ENCODE data around the gene GPRIN1. TPM values are rescaled to one million over a fixed set of nuclear protein-coding genes. Genes with fewer than 3 reads are reported as not detected.

GPRIN1 gene
- total and polyA plus RNA-seq, 2 donors (not counting 1 experiment from before 2014, with no cell fraction given) = 0.72 to 2.1 TPM

- intact Hi-C loops (cut with micrococcal nuclease) = no loop called here
- Histone ChIP-seq H3K4me1 (ENCODE audit: control insufficient read depth in 2 of 2, insufficient read depth in 2 of 2, low read length in 2 of 2) (peaks cover 37 to 66% of the 10 kb centered on the region in 2 donors), H4K20me1 (ENCODE audit: control insufficient read depth, insufficient read depth, low read length, poor library complexity, severe bottlenecking) (no peaks in the 10 kb centered on the region), H3K9me3 (ENCODE audit: control extremely low read depth in 1 of 3, control insufficient read depth in 2 of 3, insufficient read depth in 1 of 3, low read length in 2 of 3) (no peaks in the 10 kb centered on the region), H3K9ac (ENCODE audit: low read length) (no peak overlapping the region), H3K27ac (ENCODE audit: low read length in 2 of 2) (no peak overlapping the region), H3K36me3 (replicated peaks in 1 of 2; ENCODE audit: control extremely low read depth in 1 of 2, control insufficient read depth in 1 of 2, extremely low read depth in 1 of 2, insufficient read depth in 2 of 2, low read length in 1 of 2) (peaks cover 0 to 10% of the 10 kb centered on the region in 2 experiments), H3K4me3 (ENCODE audit: control extremely low read depth in 1 of 5, extremely low read depth in 1 of 5, insufficient read depth in 1 of 5, low read depth in 2 of 5, low read length in 4 of 5) (no peak overlapping the region), H3K4me2 (replicated peaks; ENCODE audit: low read depth, low read length, poor library complexity, severe bottlenecking) (no peak overlapping the region), H3K79me2 (ENCODE audit: control insufficient read depth, insufficient read depth, low read length) (peaks cover 14% of the 10 kb centered on the region), H3K27me3 (replicated peaks in 1 of 4; ENCODE audit: control extremely low read depth in 1 of 4, control insufficient read depth in 3 of 4, insufficient read depth in 4 of 4, low read length in 3 of 4) (no peaks in the 10 kb centered on the region), H2AFZ (ENCODE audit: insufficient read depth, low read depth, low read length, poor library complexity, severe bottlenecking) (no peak overlapping the region)
- no peak for DNase-seq
- TF ChIP-seq EZH2 (IDR thresholded peaks at IDR 0.05; ENCODE audit: borderline replicate concordance, insufficient read depth, low read depth, low read length, poor library complexity, severe bottlenecking) = no peak
- TF ChIP-seq CTCF (IDR thresholded peaks at IDR 0.05) = no peak
- H3K27ac Mint-ChIP-seq = no peak overlapping the region
- no peak overlapping the region for H3K4me3 Mint-ChIP-seq
- POLR2A ChIA-PET = no interaction called here
- peaks cover 62% of the 10 kb centered on the region for H3K4me1 Mint-ChIP-seq
- H3K9me3 Mint-ChIP-seq (ENCODE audit: insufficient read depth) = no peaks in the 10 kb centered on the region
- CTCF ChIA-PET = interaction anchor here (6.8 kb wide), 1 partner anchor 8 kb away, joined by 76 read pairs; no protein-coding TSS in a partner anchor
- ATAC-seq (ENCODE audit: low read depth) = no peak
- WGBS (ENCODE audit: insufficient coverage) = 81% methylated on average over 14 of the region's 17 CpGs
- H3K27me3 Mint-ChIP-seq = no peaks in the 10 kb centered on the region
These were observed 41.6 kb upstream of the GPRIN1 start for GRCh38 chr5:176651472-176651980.

GRCh38 chr5:176650354-176650884 lies 40.5 kb upstream of the GPRIN1 start:
- no peaks in the 10 kb centered on the region for H3K27me3 Mint-ChIP-seq
- DNase-seq (no peak), ATAC-seq (ENCODE audit: low read depth) (no peak)
- H3K9ac ChIP-seq (ENCODE audit: low read length) = no peak overlapping the region
- POLR2A ChIA-PET = no interaction called here
- CTCF ChIA-PET = interaction anchor here (0.5 to 6.8 kb wide), 2 partner anchors 9 to 291 kb away, joined by 3 to 76 read pairs; no protein-coding TSS in a partner anchor
- H3K79me2 ChIP-seq (ENCODE audit: control insufficient read depth, insufficient read depth, low read length) = peaks cover 14% of the 10 kb centered on the region
- H3K4me2 ChIP-seq (replicated peaks; ENCODE audit: low read depth, low read length, poor library complexity, severe bottlenecking) = no peak overlapping the region
- H3K4me3 ChIP-seq (ENCODE audit: control extremely low read depth in 1 of 5, extremely low read depth in 1 of 5, insufficient read depth in 1 of 5, low read depth in 2 of 5, low read length in 4 of 5) = no peak overlapping the region
- H3K4me1 ChIP-seq (ENCODE audit: control insufficient read depth in 2 of 2, insufficient read depth in 2 of 2, low read length in 2 of 2) = peaks cover 38 to 72% of the 10 kb centered on the region in 2 donors
- H3K4me1 Mint-ChIP-seq = peaks cover 68% of the 10 kb centered on the region
- intact Hi-C loops (cut with micrococcal nuclease) = no loop called here
- H3K4me3 Mint-ChIP-seq = no peak overlapping the region
- TF ChIP-seq EZH2 (IDR thresholded peaks at IDR 0.05; ENCODE audit: borderline replicate concordance, insufficient read depth, low read depth, low read length, poor library complexity, severe bottlenecking) (no peak), CTCF (IDR thresholded peaks at IDR 0.05) (no peak)
- 92% methylated on average over 8 of the region's 8 CpGs for WGBS (ENCODE audit: insufficient coverage)
- H4K20me1 ChIP-seq (ENCODE audit: control insufficient read depth, insufficient read depth, low read length, poor library complexity, severe bottlenecking) = no peaks in the 10 kb centered on the region
- H3K27ac Mint-ChIP-seq = peak overlapping the region; percentile 29
- peaks cover 0 to 10% of the 10 kb centered on the region in 2 experiments for H3K36me3 ChIP-seq (replicated peaks in 1 of 2; ENCODE audit: control extremely low read depth in 1 of 2, control insufficient read depth in 1 of 2, extremely low read depth in 1 of 2, insufficient read depth in 2 of 2, low read length in 1 of 2)
- H3K27me3 ChIP-seq (replicated peaks in 1 of 4; ENCODE audit: control extremely low read depth in 1 of 4, control insufficient read depth in 3 of 4, insufficient read depth in 4 of 4, low read length in 3 of 4) = no peaks in the 10 kb centered on the region
- H2AFZ ChIP-seq (ENCODE audit: insufficient read depth, low read depth, low read length, poor library complexity, severe bottlenecking) = no peak overlapping the region
- H3K9me3 ChIP-seq (ENCODE audit: control extremely low read depth in 1 of 3, control insufficient read depth in 2 of 3, insufficient read depth in 1 of 3, low read length in 2 of 3) = no peaks in the 10 kb centered on the region
- no peaks in the 10 kb centered on the region for H3K9me3 Mint-ChIP-seq (ENCODE audit: insufficient read depth)
- H3K27ac ChIP-seq (ENCODE audit: low read length in 2 of 2) = no peak overlapping the region

Data from B cell (primary cell).